H9 (cell line): ENCODE data around the gene SKAP1. TPM values are rescaled to one million over a fixed set of nuclear protein-coding genes. Genes with fewer than 3 reads are reported as not detected.

Experiments used
- DNase-seq: peaks from one replicate; pipeline ENCODE4 v3.0.0-alpha.2; 2017
- H2AFZ ChIP-seq: one replicate; pipeline ENCODE4 v1.6.1; 2013; ENCODE audit warnings: mild to moderate bottlenecking, low read length, control low read depth, moderate library complexity
- H2AK5ac ChIP-seq: 2 replicates; pipeline ENCODE4 v1.6.1; 2013; ENCODE audit warnings: low read length, control low read depth, mixed read lengths; ENCODE audit not compliant: insufficient read length
- H2BK120ac ChIP-seq: one replicate; pipeline ENCODE4 v1.6.1; 2013; ENCODE audit warnings: low read depth, mild to moderate bottlenecking, low read length, control low read depth, inconsistent platforms; ENCODE audit not compliant: poor library complexity, severe bottlenecking
- H2BK12ac ChIP-seq: 2 replicates; pipeline ENCODE4 v1.6.1; 2013; ENCODE audit warnings: low read length, control low read depth, mixed read lengths, low read depth; ENCODE audit not compliant: insufficient read length
- H2BK15ac ChIP-seq: 2 replicates; pipeline ENCODE4 v1.6.1; 2013; ENCODE audit warnings: low read depth, low read length, control low read depth
- H2BK20ac ChIP-seq: one replicate; pipeline ENCODE4 v1.6.1; 2013; ENCODE audit warnings: low read depth, mild to moderate bottlenecking, low read length, control low read depth, inconsistent platforms; ENCODE audit not compliant: poor library complexity, severe bottlenecking
- H2BK5ac ChIP-seq: 2 replicates; pipeline ENCODE4 v1.6.1; 2013; ENCODE audit warnings: low read length, control low read depth, mixed read lengths; ENCODE audit not compliant: insufficient read length
- H3K14ac ChIP-seq: 2 replicates; pipeline ENCODE4 v1.6.1; 2013; ENCODE audit warnings: low read length, control low read depth; ENCODE audit not compliant: insufficient read depth
- H3K18ac ChIP-seq: 2 replicates; pipeline ENCODE4 v1.6.1; 2013; ENCODE audit warnings: low read depth, mild to moderate bottlenecking, mixed read lengths, low read length, control low read depth; ENCODE audit not compliant: insufficient read length
- H3K23ac ChIP-seq: 2 replicates; pipeline ENCODE4 v1.6.1; 2013; ENCODE audit warnings: low read length, control low read depth, mixed read lengths, low read depth; ENCODE audit not compliant: insufficient read length
- H3K23me2 ChIP-seq: 2 replicates; pipeline ENCODE4 v1.6.1; 2013; ENCODE audit warnings: low read depth, mild to moderate bottlenecking, mixed read lengths, low read length, control low read depth; ENCODE audit not compliant: insufficient read length, poor library complexity, severe bottlenecking
- H3K27ac ChIP-seq: 2 replicates; pipeline ENCODE4 v1.5.1; 2013; ENCODE audit warnings: low read length, control low read depth, mixed read lengths, low read depth; ENCODE audit not compliant: insufficient read length
- H3K27me3 ChIP-seq: 2 replicates; pipeline ENCODE4 v1.6.1; 2013; ENCODE audit warnings: low read length, control low read depth, inconsistent platforms; ENCODE audit not compliant: insufficient read depth
- H3K4ac ChIP-seq: 2 replicates; pipeline ENCODE4 v1.6.1; 2013; ENCODE audit warnings: low read depth, mild to moderate bottlenecking, control low read depth, inconsistent platforms, low read length, moderate library complexity
- H3K4me1 ChIP-seq: 2 replicates; pipeline ENCODE4 v1.6.1; 2013; ENCODE audit warnings: low read length, control low read depth, inconsistent platforms; ENCODE audit not compliant: insufficient read depth
- H3K4me2 ChIP-seq: 2 replicates; pipeline ENCODE4 v1.6.1; 2013; ENCODE audit warnings: low read length, control low read depth, mixed read lengths; ENCODE audit not compliant: insufficient read length, insufficient read depth
- H3K56ac ChIP-seq: 2 replicates; pipeline ENCODE4 v1.6.1; 2013; ENCODE audit warnings: low read depth, mild to moderate bottlenecking, mixed read lengths, low read length, control low read depth; ENCODE audit not compliant: insufficient read length
- H3K79me1 ChIP-seq: 2 replicates; pipeline ENCODE4 v1.6.1; 2013; ENCODE audit warnings: low read depth, mild to moderate bottlenecking, moderate library complexity, low read length, control low read depth, inconsistent platforms; ENCODE audit not compliant: insufficient read depth, poor library complexity, severe bottlenecking
- H3K79me2 ChIP-seq: 2 replicates; pipeline ENCODE4 v1.6.1; 2013; ENCODE audit warnings: low read length, control low read depth, inconsistent platforms; ENCODE audit not compliant: insufficient read depth
- H3K9ac ChIP-seq: 2 replicates; pipeline ENCODE4 v1.6.1; 2013; ENCODE audit warnings: low read length, control low read depth, mixed read lengths; ENCODE audit not compliant: insufficient read length; ENCODE audit errors: extremely low read depth
- H3K9me3 ChIP-seq: one replicate; pipeline ENCODE4 v1.6.1; 2013; ENCODE audit warnings: low read depth, low read length, inconsistent platforms; ENCODE audit not compliant: control insufficient read depth
- H3T11ph ChIP-seq: one replicate; pipeline ENCODE4 v1.6.1; 2013; ENCODE audit warnings: mild to moderate bottlenecking, low read length, control low read depth, inconsistent platforms
- H4K20me1 ChIP-seq: one replicate; pipeline ENCODE4 v1.6.1; 2013; ENCODE audit not compliant: control insufficient read depth, insufficient read length, insufficient read depth
- H4K5ac ChIP-seq: 2 replicates; pipeline ENCODE4 v1.6.1; 2013; ENCODE audit warnings: low read depth, mild to moderate bottlenecking, mixed read lengths, low read length, control low read depth; ENCODE audit not compliant: insufficient read length
- H4K8ac ChIP-seq: replicated peaks from 2 replicates; pipeline ENCODE4 v1.6.1; 2013; ENCODE audit warnings: low read length, control low read depth, mixed read lengths, low read depth; ENCODE audit not compliant: insufficient read length
- H4K91ac ChIP-seq: 2 replicates; pipeline ENCODE4 v1.6.1; 2013; ENCODE audit warnings: low read depth, mild to moderate bottlenecking, moderate library complexity, mixed read lengths, low read length, control low read depth; ENCODE audit not compliant: insufficient read length
- H3K27ac Mint-ChIP-seq, 3 experiments: 2 replicates in 2 of 3; 3 replicates in 1 of 3; pipeline ENCODE4 v1.8.0; 2020 to 2021; ENCODE audit warnings: mixed read lengths in 3 of 3, mild to moderate bottlenecking in 1 of 3, moderate library complexity in 1 of 3
- H3K27me3 Mint-ChIP-seq: 2 replicates; pipeline ENCODE4 v1.8.0; 2021; ENCODE audit warnings: low read depth, mild to moderate bottlenecking, moderate library complexity, mixed read lengths
- H3K36me3 Mint-ChIP-seq, 3 experiments: 2 replicates in 2 of 3; 3 replicates in 1 of 3; pipeline ENCODE4 v1.8.0; 2020 to 2021; ENCODE audit warnings: low read depth in 3 of 3, mixed read lengths in 3 of 3; ENCODE audit not compliant: insufficient read depth in 1 of 3
- H3K4me1 Mint-ChIP-seq, 2 experiments: 2 replicates each; pipeline ENCODE4 v1.8.0; 2020; ENCODE audit warnings: mixed read lengths in 2 of 2
- H3K4me3 Mint-ChIP-seq, 2 experiments: 2 replicates in 1 of 2; 3 replicates in 1 of 2; pipeline ENCODE4 v1.8.0; 2020 to 2021; ENCODE audit warnings: mild to moderate bottlenecking in 2 of 2, mixed read lengths in 2 of 2, moderate library complexity in 1 of 2
- H3K9me3 Mint-ChIP-seq, 2 experiments: 2 replicates in 1 of 2; 3 replicates in 1 of 2; pipeline ENCODE4 v1.8.0; 2020; ENCODE audit warnings: mild to moderate bottlenecking in 2 of 2, mixed read lengths in 2 of 2, moderate library complexity in 1 of 2
- WGBS: extraction: QIAGEN DNeasy Blood & Tissue Kit; methylation state at CpG from one replicate; pipeline ENCODE4 v1.1.7; 2013; ENCODE audit warnings: missing lambda C conversion rate, low lambda C conversion rate, mixed read lengths; ENCODE audit not compliant: insufficient read length; ENCODE audit errors: extremely low coverage; 5-methylcytosine and 5-hydroxymethylcytosine counted together
- total RNA-seq: library from RNA; stranded (reverse); gene quantifications from 2 replicates; pipeline ENCODE4 v1.2.1, GENCODE V29; 2021
- TF ChIP-seq, protein P1 (sequence below): fragments of 200-600 bp; sonication (generic); conservative IDR thresholded peaks from 3 replicates; pipeline ENCODE4 v1.8.0; 2021; ENCODE audit warnings: antibody characterized with exemption, mild to moderate bottlenecking

Gene SKAP1
- total RNA-seq, 1 experiment from 2014 or later = not detected

DNA sequence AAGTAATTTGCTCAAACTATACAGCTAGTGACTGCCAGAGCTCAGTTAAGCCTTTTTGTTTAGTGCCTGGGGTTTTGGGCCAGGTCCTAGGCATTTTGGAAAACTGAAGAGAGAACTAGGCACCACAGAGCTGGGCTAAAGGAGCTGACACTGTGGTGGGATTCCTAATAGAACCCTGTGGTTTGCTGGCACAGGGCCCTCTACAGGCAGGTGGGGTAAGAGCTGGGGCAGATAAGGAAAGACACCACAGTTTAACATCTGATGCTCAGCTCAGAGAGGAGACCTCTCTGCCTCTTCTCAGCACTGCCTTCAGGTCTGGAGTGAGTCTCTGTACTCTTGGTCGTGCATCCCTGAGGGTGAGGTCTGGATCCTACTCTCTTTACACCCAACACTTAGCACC, 201.3 kb downstream of the SKAP1 start:
- no peaks in the 10 kb centered on the region for H3K36me3 Mint-ChIP-seq
- Histone ChIP-seq H3K23me2 (no peaks in the 10 kb centered on the region), H3K56ac (no peak overlapping the region), H4K8ac (no peak overlapping the region), H2BK120ac (no peak overlapping the region), H3K14ac (no peak overlapping the region), H3K79me1 (no peaks in the 10 kb centered on the region), H2BK15ac (no peak overlapping the region), H3K79me2 (no peaks in the 10 kb centered on the region), H3K18ac (no peak overlapping the region), H3K27me3 (no peaks in the 10 kb centered on the region), H3K9ac (no peak overlapping the region), H2AK5ac (no peak overlapping the region), H3K4ac (no peak overlapping the region), H3K23ac (no peak overlapping the region), H3K4me2 (no peak overlapping the region), H2BK12ac (no peak overlapping the region), H2BK20ac (no peak overlapping the region), H3K9me3 (no peaks in the 10 kb centered on the region), H4K5ac (no peak overlapping the region), H3K4me1 (peaks cover 5% of the 10 kb centered on the region; the same call in 1 of the 2 replicates), H4K20me1 (no peaks in the 10 kb centered on the region), H3K27ac (no peak overlapping the region), H2BK5ac (no peak overlapping the region), H4K91ac (no peak overlapping the region), H3T11ph (no peak overlapping the region), H2AFZ (no peak overlapping the region)
- no peak overlapping the region for H3K4me3 Mint-ChIP-seq
- H3K9me3 Mint-ChIP-seq = no peaks in the 10 kb centered on the region
- peaks cover 14 to 18% of the 10 kb centered on the region in 2 experiments for H3K4me1 Mint-ChIP-seq
- DNase-seq = peak; percentile 82
- H3K27me3 Mint-ChIP-seq = peaks cover 16% of the 10 kb centered on the region
- H3K27ac Mint-ChIP-seq = no peak overlapping the region
- WGBS = no CpG with 5 or more reads among the region's 1 CpG
- TF ChIP-seq, protein P1, sequence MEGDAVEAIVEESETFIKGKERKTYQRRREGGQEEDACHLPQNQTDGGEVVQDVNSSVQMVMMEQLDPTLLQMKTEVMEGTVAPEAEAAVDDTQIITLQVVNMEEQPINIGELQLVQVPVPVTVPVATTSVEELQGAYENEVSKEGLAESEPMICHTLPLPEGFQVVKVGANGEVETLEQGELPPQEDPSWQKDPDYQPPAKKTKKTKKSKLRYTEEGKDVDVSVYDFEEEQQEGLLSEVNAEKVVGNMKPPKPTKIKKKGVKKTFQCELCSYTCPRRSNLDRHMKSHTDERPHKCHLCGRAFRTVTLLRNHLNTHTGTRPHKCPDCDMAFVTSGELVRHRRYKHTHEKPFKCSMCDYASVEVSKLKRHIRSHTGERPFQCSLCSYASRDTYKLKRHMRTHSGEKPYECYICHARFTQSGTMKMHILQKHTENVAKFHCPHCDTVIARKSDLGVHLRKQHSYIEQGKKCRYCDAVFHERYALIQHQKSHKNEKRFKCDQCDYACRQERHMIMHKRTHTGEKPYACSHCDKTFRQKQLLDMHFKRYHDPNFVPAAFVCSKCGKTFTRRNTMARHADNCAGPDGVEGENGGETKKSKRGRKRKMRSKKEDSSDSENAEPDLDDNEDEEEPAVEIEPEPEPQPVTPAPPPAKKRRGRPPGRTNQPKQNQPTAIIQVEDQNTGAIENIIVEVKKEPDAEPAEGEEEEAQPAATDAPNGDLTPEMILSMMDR = peak; percentile 72
